Activated CD8-positive, alpha-beta memory T cell treated with anti-CD3 and anti-CD28 coated beads, Interleukin-2, amount 50 U/mL, for 1 hour (primary cell): ENCODE data around the gene COL18A1.
"Not testable (repeated sequence)": the region's sequence is repeated elsewhere in the genome, so short reads cannot be mapped to it uniquely, and the experiment has no call there.

Experiments
- DNase-seq: peaks from one replicate; pipeline ENCODE4 v3.0.0-alpha.2; 2020; ENCODE audit errors: extremely low read depth

The COL18A1 gene

DNA sequence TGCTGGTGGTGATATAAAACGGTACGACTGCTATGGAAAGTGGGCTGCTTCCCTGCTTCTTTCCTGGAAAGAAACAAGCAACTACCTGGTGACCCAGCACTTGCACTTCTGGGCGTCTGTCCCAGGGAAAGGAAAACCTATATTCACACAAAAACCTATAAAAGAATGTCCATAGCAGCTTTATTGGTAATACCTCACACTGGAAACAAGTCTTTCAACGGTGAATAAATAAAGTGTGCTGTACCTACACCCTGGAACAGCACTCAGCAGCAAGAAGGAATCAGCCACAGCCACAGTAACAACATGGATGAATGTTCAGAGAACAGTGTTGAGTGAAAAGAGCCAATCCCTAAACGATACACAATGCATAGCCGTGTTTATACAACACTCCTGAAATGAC is 117.4 kb downstream of the COL18A1 start:
- no peak for DNase-seq

DNA sequence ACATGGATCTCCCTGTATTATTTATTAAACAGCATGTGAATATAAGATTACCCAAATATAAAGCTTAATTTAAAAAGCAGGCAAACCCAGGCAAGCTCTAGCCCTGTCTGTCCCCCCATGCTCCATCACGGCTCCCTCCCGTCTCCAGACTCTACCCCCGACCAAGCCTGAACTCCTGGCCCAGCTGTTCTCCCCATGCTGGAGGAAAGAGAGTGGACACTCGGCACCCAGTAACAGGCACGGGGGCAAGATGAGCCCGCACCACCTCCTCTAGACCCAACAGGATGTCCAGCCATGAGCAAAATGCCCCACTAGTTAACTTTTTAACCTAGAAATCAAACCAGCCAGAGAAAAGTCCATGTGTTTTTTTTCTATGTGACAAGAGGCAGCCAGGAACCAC is 118.0 kb downstream of the COL18A1 start:
- DNase-seq, result no peak

DNA sequence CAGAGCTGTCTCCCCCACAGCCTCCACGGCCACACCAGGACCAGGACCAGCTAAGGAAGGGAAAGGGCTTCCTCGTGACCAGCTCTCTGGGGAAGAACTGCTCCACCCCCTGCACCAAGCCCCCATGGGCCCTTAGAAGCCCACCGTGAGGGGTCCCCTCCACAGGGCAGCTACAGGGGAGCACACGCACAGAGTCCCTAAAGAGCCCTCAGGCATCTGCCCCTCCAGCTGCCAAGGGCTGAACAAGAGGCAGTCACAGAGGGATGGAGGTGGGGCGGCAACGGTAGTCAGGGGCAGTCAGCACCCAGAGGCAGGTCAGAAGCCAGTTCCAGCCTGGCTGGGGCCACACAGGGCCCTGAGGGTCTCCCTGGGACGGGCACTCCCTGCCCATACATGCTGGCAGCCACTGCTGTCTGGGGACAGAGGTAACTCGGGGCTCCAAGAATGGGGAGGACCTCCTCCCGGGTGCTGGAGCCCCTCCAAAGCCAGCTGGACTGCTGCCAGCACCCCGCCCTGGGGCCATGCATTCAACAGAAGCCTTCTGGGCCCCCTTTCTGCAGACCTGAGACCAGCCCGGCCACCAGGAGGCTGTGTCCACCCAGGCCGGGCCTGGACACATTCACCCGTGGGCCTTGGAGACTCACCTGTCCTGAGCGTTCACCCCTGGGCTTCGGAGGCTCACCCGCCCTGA is 118.6 kb downstream of the COL18A1 start:
- no peak for DNase-seq

DNA sequence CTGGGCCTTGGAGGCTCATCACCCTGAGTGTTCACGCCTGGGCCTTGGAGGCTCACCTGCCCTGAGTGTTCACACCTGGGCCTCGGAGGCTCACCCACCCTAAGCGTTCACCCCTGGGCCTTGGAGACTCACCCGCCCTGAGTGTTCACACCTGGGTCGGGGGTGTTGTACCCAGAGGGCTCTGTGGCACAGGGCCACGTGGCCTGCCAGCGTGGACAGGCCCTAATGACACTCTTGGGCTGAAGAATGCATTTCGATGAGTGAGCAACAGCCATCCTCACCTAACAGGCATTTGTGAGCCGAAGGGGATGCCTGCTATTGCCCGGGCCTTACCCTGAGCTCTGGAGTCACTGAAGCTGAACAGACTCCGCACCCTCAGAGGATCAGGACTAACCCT is 119.8 kb downstream of the COL18A1 start:
- no peak for DNase-seq

DNA sequence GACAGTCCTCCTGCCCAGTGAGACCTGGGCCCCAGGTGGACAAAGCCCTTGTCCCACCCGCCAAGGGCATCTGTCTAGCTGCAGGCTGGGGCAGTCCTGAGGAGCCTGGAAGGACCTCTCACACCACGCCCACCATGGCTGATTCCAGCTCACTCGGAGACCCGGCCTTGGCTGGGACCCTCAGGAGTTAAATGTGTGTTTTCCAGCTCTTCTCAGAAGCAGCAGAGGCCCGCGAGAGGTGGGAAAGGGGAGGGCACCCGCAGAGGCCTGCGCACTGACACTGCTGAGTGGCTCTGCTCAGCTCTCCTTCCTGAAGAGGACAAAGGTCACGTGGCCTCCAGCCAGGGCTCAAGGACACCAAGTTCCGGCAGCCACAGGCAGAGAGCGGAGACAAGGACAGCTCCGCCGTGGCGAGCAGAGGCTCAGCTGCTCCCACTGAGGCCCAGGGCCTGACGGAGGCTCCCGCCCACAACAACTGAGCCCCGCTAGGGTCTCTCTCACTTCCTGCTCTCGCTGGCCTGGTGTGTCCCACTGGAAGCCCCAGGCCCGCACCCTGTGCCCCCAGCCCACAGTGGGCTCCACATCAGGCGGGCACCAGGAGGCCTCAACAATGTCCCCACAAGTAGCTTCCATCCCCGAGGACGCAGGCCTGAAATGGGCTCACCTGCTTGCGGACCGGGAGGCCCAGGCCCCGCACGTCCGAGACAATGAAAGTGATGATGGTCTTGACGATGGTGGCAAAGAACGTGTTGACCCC is 120.4 kb downstream of the COL18A1 start:
- no peak for DNase-seq

DNA sequence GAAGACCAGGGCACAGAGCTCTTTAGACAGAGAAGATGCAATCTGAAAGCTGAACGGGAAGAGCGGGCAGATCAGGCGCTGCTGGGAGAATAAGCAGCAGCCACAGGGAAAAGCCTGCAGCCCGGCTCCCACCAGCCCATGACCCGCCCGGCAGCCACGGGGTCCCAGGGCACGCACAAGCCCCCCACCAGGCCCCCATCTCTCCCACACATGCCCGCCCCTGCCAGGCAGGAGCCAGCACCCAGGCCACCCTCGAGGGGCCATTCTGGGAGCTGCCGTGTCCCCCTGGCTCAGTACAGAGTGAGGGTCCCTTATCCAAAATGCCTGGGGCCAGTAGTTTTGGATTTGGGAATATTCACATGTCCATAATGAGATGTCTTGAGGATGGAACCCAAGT is 120.9 kb downstream of the COL18A1 start:
- DNase-seq, result no peak

DNA sequence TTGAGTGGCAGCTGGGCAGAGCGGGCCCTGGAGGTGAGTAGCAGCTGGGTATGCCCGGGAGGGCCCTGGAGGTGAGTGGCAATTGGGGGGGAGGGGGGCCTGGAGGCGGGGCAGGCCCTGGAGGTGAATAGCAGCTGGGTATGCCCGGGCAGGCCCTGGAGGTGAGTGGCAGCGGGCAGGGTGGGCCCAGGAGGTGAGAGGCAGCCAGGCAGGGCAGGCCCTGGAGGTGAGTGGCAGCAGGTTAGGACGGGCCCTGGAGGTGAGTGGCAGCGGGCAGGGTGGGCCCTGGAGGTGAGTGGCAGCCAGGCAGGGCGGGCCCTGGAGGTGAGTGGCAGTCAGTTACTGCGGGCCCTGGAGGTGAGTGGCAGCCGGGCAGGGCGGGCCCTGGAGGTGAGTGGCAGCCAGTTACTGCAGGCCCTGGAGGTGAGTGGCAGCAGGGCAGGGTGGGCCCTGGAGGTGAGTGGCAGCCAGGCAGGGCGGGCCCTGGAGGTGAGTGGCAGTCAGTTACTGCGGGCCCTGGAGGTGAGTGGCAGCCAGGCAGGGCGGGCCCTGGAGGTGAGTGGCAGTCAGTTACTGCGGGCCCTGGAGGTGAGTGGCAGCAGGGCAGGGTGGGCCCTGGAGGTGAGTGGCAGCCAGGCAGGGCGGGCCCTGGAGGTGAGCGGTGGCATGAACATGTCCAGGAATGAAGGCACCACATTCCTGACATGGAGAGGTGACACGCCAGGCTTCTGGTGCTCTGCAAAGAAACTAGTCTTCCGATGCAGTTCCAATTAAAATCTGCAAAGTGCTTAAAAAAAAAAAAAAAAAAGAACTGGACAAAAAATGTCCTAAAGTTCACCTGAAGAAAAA is 122.4 kb downstream of the COL18A1 start:
- not testable (repeated sequence) for DNase-seq

DNA sequence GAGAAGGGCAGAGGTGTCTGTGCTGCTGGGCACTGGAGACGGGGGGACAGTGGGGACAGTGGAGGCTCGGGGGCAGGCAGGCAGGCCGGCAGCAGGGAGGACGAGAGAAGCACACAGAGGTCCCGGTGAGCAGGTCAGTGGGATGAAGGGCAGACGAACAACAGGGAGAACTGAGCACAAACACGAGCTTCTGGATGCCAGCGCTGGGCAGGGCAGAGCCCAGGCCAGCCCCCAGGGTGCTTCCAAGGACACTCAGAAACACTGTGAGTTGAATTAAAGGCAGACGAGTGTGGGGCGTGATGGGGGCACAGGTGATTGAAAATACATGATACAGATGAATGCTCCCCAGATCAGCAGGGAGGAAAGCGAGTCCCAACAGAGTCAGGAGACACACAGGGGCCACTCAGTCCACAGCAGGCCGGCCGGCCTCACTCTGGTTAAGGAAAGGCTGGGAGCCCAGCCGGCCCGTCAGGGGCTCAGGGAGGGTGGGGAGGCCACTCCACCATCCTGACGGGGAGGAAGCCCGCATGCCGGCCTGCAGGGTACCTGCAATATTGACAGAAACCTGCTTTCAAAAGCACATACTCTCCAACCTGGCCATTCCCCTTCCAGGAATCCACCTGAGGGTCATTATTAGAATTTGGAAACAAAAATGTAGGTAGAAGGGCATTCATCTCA is 123.2 kb downstream of the COL18A1 start:
- DNase-seq, result no peak

DNA sequence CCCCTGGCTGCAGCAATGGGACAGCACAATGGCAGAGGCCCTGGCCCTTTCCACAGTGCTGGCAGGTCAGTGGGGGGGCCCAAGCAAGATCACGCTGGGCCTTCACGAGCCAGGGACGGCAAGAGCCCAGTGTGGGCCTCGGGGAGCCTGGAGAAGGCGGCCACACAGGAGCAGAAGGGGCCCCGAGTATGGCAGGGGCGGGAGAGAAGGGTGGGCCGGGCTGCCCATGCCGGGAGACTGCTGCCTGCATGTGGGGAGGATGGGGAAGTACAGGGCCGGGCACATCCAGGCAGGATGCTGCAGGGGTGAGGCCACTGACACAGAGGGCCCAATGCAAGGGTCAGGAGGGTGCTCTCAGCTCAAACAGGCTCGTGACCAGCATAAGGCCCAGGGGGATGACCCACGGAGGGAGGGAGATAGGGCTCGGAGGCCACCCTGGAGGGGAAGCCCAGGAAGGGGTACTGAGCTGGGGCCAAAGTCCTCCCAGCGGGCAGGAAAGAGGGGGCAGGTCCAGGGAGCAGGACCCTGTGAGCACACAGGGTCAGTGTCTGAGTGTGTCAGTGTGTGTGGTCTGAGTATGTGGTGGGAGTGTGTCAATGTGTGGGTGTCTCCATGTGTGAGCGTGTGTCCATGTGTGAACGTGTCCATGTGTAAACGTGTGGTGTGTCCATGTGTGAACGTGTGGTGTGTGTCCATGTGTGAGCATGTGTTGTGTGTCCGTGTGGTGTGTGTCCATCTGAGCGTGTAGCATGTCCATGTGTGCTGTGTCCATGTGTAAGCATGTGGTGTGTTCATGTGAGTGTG is 124.2 kb downstream of the COL18A1 start:
- no peak for DNase-seq

DNA sequence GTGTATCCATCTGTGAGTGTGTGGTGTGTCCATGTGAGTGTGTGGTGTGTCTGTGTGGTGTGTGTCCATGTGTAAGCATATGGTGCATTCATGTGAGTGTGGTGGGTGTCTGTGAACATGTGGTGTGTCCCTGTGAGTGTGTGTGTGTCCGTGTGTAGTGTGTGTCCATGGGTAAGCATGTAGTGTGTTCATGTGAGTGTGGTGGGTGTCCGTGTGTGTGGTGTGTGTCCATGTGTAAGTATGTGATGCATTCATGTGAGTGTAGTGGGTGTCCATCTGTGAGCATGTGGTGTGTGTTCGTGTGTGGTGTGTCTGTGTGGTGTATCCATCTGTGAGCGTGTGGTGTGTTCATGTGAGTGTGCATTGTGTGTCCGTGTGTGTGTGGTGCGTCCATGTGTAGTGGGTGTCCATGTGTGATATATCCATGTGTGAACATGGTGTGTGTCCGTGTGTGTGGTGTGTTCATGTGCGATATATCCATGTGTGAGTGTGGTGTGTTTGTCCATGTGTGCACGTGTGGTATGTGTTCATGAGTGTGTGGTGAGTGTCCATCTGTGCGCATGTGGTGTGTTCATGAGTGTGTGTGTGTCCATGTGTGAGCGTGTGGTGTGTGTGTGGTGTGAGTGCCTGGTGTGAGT is 124.9 kb downstream of the COL18A1 start:
- DNase-seq, result no peak

DNA sequence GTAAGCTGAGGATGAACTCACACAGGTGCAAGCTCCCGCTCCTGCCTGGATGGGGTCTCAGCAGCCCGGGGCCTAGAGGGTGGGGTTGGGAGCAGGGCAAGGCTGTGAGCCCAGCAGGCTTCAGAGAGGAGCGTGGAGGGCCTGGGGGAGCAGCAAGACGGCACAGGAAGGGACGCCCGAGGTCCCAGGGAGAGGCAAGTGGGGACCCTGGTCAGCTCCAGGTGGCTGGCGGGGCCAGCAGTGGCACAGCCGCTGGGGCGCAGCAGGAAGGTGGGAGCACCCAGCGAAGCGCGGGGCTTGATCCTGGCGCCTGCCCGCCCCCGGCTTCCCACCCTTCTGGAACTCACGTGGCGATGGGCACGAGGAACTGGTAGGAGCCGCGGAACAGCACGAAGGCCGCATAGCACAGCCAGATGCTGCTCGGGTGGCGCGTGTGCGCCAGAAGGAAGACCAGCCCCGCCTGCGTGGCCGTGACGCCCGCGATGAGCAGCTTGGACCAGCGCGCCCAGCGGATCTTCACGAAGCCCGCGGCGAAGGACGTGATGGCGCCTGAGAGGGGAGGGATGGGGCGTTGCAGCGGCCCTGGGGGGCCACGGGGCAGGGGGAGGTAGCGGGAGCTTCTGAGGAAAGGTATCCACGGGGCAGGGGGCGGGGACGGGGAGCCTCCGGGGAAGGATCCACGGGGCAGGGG is 125.6 kb downstream of the COL18A1 start:
- DNase-seq, result no peak

DNA sequence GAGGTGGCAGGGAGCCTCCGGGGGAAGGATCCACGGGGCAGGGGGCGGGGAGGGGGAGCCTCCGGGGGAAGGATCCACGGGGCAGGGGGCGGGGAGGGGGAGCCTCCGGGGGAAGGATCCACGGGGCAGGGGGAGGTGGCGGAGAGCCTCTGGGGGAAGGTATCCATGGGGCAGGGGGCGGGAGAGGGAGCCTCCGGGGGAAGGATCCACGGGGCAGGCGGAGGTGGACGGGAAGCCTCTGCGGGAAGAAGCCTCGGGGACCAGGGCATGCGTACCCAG is 126.1 kb downstream of the COL18A1 start:
- DNase-seq, result not testable (repeated sequence)

DNA sequence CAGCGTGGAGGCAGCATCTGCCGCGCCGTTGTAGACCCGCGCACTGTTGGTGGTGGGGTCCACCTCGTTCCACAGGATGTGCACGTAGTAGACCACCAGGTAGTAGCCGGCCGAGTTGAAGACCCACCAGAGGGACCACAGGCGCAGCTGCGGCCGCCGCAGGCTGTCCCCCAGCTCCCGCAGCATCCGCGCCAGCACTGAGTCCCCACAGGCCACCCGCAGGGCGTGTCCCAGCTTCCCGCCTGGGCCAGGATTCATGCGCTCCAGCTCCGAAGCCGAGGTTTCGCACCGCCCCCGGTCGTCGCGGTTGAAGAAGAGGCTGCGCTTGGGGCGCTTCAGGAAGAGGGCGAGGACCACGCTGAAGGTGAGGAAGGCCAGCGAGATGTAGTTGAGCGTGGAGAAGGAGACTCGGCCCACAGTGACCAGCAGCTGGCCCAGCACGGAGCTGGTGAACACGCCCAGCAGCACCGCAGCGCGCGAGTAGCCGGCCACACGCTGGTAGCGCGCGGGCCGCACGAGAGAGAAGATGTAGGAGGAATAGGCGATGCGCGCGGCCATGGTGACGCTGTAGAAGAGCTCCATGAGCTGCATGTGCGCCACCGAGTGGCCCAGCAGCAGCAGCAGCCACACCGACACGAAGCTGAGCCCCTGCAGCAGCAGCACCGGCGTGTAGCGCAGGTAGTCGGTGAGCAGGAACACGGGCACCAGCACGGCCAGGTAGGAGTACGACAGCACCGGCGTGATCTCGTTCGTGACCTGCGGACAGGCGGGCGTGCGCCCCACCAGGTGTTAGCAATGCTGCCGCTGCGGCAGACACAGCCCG is 126.6 kb downstream of the COL18A1 start:
- no peak for DNase-seq

DNA sequence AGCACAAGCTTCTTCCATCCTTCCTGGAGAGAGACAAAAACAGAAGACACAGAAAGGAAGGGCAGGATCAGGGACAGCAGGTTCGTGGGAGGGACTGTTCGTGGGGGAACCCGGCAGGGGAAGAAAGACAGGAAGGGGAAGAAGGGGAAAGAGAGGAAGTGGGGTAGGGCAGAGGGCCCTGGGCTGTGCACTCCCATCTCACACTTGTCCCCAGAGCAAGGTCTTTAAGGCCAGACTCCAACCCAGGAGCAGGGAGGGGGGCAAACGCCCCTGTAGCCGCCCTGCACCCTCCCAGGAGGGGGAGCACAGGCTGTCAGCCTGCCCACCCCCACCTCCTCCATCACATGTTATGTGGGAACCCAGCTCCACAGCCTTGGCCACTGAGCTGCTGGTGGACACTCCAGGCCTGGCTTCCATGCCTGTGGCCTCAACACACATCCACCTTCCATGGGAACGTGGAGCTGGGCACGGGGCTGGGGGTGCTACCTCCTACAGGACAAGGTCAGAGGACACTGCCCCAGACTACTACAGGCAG is 127.9 kb downstream of the COL18A1 start:
- no peak for DNase-seq

DNA sequence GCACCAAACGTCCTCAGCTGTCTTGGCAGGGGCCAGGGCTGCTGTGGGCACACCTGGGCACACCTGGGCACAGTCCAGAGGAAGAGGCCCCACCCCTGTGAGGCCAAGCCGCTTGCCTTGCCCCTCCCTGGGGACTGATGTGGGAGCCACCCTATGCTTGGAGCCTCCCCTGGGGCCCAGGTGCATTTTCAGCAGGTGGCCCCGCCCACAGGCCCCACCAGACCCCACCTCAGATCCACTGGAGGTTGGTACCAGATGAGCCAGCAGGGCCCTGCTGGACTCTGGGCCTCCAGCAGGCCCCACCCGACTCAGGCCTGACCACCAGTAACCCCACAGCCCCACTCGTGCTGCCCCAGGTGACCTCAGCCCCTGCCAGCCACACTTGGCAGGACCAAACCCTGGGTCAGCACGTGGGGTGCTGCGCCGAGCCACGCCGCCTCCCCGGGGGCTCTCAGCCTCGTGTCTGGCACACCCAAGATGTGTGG is 128.4 kb downstream of the COL18A1 start:
- DNase-seq, result no peak

DNA sequence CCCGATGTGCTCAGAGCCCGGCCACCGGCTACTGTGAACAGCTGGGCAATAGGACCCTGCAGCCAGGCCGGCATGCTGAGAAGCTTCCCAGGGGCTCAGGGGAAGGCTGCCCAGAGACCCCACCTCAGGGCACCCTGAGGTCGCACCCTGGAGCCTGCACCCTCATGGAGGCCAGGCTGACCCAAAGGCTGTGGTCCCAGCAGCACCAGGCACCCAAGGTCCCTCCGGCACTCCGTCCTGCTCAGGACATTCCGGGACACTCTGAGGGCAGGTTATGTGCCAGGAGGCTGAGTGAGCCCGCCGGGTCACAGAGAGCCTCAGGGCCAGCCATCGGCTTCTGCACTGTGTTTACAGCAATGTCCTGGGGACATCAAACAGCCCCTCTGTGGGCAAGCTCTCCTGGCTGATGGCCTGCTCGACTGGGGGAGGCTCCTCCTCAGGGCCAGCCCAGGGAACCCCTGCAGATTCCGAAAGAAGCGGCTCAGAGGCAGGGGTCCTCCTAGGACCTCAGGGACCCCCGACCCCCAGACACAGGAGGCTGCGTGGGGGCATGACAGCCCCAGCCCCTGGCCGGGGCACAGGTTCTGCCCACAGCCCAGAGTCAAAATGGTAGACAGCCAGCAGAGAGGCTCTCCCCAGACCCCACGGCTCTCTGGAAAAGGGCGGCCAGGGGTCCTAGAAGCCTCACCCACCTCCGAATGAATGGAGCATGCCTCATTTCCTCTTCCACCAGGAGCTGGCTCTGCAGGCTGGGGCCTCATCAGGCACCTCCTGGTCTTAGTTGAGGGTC is 129.1 kb downstream of the COL18A1 start:
- no peak for DNase-seq

DNA sequence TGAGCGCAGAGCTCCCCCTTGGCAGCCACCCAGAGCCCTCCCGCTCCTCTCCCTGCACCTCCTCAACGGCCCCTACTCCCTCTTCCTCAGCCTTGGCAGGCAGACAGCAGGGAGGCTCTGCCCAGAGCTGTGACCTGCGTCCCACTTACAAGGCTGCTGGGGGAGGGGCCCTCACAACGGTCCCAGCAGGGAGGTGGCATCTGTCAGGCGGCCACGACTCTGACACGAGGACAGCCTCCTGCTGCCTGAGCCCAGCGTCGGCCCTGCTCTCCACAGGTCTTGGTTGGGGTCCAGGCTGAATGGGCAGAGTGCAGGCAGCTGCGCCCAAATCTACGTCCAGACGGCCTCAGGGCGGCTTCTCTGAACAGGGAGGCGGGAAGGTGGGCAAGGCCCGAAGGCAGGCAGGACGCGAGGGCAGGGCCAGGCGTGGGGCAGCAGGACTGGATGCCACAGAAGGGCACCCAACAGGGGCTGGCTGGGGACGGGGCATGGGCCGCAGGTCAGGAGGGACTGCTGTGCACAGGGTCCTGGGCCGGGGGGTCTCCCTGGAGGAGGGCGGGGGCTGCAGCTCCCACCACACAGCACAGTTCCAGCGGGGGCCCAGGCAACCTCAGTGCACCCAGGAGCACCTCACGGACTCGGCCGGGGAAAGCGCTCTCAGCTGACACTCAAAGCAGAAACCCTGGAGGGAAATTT is 129.8 kb downstream of the COL18A1 start:
- no peak for DNase-seq
